ENCODE measurements around the gene FARP1.

FARP1 gene

DNA sequence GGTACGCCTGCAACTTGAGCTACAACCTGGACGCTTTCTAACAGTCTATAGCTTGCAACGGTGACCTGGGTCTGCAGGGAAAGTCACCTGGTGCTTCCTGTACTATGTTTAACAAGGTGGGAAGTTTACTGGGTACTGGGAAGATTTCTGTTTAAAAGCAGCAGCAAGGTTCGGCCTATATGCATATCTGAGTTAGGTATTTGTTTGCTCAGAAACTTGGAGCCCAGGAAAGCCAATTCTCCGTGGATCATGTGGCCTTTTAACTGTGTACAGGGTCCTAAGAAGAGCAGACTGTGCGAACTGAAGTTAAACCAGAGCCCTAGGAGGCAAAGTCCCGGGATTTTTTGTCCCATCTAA is 330.9 kb downstream of the FARP1 start:
- DNase-seq = no peak

DNA sequence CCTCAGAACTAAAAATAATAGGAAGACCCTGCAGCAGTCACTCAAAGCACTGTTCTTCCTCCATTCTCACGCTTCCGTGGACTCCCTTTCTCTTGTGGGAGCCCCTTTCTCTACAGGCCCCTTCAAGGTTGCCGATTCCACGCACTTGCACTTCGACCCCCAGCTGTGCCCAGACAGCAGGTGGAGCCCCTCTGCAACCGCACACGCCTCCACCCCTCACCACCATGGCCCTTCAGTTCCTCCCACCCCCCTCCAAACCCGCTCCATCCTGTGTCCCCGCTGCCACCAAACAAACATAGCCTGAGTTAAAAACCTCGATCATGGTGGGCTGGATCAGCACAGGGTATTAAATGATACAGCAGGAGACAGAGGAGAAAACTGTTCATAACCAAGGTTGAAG is 331.4 kb downstream of the FARP1 start:
- no peak for DNase-seq

DNA sequence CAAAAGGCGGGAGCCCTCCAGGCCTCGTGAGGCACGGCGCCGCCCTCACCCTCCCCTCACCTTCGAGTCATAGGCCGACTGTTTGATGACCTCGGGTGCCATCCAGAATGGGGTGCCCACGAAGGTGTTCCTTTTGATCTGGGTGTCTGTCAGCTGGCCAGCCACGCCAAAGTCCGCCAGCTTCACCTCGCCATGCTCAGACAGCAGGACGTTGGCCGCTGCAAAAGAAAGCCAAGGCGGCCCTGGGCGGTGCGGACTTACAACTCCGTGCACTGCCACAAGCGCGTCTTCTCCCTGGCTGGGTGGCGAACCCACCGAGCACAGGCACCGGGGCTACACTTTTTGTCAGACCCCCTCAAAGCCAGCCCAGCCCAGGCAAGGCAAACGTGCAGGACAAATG is 331.9 kb downstream of the FARP1 start:
- no peak for DNase-seq

DNA sequence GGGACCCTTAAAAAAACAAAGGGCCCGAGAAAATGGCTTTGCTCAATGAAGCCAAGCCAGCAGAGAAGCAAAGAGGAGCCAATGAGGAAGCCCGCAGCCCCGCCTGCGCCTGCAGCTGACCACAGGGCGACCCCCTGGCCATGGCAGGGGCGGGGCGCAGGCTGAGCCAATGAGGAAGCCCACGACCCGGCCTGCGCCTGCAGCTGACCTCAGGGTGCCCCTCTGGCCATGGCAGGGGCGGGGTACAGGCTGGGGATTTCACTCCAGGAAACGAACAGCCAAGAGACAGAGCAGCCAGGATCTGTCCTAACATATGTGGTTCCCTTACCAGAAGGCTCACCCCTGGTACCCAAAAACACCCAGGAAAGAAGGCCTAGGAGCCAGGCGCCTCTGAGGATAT is 332.6 kb downstream of the FARP1 start:
- no peak for DNase-seq

DNA sequence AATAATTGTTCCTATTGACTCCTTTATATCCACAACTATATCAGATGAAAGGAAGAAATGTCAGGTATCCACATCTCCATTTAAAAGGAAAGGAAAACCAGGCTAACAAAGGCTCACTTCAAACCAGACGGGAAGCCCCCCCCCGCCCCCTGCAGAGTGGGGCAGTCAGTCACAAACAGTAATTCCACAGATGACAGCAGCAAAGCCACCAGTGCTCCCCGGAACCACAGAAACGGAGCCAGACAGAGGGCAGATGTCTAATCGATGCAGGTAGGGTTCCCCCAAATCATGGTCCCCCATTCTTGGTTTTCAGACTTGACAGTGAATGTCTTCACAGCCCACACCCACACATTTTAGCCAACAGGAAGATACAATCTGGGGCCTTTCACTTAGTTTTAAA is 333.2 kb downstream of the FARP1 start:
- no peak for DNase-seq

DNA sequence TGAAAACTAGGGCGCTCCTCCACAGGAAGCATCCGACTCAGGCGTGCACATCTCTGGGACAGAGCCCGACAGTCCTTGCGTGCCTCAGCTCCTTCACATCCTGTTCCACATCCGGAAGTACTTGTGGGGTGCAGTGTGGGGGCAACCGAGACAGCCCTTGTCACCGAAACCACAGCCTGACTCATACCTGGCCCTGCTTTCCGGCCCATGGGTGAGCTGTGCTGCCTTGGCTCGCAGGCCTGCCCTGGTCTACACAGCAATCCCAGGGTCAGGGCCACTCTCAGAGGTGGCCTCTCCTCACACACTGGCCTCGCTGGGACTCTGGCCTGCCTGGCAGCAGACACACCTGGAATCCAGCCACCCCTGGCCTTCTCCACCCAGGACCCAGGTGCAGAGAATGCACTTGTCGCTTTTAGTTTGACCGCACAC is 333.7 kb downstream of the FARP1 start:
- no peak for DNase-seq

DNA sequence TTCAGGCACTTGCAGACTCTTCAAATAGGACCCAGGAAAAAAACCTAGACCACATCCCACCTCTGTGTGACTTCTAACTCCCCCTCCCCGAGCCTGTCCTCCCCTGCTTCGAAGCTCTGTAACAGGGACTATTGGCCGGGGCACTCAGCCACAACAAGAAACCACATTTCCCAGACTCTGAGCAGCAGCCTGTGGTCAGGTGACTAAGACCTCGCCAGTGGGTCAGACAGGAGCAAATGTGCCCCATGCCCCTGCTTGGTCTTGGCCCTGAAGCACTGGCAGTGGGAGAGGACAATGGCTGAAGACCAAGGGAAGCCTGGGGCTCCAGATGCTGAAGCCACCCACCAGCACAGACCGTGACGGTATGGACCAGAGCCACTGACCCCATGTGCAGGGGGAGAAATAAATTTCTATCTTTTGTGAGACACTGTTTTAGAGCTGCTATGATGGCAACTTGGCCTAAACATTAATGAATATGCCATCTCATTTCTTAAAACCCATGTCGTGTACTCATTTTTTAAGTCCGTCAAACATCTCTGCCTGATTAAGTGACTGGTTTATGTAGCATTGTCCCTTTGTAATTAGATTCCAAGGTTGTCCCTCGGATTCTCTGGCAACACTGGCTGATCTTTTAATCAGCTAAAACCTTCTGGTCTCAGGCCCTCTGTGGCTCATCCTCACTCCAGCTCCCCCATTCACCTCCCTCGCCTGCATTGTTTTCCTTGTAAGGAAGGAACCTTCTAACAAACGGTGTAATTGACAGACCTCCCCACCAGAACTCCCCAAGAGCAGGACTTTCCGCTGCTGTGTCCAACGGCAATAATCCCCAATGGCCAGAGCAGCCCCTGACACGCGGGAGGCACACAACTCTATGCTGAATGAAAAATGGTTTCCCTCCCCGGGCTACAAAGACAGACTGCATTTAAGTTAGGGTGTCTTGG is 335.6 kb downstream of the FARP1 start:
- DNase-seq = no peak

DNA sequence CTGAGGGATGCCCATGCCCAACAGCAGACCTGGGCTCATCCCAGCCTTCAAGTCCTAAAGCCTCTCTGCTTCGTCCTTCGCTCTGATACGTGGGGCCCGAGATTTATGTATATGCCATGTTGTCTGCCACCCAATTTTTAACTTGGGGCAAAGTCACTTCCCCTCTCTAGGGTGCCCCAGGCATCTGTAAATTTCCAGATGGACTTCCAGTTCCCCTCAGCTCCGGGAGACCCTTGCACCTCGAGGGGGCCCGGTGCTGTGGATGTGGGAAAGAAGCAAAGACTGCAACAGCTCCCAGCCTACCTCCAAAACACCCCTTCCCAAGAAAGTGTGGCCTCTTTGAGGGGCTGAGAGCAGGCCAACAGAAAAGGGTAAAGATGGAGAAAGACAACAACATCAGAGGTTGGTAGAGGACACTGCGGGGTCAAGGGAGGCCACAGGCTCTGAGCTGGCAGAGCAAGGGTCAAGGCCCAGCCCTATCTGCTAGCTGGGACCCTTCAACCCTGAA is 336.7 kb downstream of the FARP1 start:
- no peak for DNase-seq

DNA sequence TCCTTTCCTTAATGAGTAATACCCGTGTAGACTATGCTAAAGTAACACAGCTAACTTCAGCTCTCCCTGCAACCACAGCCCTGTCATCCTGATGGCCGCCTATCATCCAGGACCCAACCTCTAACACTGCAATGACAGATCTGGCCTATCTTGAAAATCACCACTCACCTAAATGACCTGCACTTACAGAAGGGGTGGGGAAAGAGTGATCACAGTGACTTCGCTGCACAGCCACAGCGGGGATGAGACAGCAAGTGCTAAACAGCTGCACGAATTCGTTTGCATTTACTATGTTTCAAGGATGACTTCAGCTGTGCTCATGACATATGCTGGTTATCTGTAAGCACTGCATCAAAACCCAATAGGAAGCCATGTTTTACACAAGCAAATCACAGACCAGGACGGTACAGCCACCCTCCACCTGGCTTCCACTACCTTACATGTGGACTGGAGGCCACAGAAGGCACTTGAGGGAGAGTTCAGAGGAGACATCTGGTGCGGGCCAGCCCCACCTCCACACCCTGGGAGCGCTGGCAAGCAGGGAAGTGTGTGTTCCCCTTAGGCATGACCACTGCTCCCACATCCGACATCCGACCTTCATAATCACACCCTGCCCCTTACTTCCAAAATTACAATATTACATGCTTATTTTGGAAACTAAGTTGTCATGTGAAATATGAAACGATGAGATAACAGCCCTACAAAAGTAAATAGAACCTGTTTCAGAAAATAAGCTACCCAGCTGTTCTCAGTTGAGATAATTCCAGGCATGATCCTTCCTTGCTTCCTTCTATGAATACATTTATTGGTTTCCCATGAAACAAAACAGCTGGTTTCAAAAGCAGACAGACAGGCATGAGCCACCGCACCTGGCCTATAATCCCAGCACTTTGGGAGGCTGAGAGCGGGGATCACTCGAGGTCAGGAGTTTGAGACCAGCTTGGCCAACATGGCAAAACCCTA is 338.3 kb downstream of the FARP1 start:
- DNase-seq = peak in 1 of 2 experiments; percentile 34

DNA sequence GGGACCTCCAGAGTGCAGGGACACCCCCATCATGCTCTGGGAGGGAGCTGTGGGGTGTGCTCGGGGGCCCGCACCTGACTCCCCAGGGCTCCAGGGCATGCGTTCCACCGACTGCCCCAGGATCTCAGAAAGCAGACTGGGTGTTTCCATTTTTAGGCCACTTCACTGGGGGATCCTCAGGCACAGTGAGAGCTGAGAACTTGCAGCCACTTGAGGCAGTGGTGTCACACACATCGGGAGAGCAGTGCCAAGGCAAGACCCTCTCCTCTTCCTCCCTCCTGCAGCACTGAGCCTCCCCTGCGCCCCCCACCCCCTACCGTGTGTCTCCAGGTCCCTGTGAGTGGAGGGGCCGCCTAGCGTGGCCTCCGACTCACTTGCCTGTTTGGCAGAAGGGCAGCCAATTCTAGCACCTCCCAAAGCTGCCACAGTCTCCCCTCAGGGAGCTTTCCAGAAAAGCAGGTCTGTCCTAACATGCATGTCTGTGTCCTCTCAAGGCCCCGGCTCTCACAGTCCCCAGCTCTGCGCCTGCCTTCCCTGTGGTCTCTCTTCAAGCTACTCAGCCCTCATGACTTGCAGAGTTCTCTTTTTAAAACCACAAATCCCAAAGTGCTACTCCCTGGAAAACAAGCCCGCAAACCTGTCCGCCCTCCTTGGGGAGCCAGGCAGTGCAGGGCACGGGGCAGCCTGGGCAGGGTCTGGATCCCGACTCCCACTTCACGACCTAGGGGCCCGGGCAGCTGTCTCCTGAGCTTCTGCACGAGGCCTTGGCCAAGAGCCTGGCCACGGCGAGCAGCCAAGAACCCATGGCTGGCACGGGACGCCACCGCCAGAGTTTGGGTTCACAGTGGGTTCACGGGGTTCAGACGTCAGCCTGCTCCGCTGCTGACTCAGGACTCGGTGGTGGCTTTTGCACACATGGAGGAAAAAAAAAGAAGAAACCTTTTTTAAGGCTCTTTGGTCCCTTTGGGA is 339.9 kb downstream of the FARP1 start:
- DNase-seq = no peak

DNA sequence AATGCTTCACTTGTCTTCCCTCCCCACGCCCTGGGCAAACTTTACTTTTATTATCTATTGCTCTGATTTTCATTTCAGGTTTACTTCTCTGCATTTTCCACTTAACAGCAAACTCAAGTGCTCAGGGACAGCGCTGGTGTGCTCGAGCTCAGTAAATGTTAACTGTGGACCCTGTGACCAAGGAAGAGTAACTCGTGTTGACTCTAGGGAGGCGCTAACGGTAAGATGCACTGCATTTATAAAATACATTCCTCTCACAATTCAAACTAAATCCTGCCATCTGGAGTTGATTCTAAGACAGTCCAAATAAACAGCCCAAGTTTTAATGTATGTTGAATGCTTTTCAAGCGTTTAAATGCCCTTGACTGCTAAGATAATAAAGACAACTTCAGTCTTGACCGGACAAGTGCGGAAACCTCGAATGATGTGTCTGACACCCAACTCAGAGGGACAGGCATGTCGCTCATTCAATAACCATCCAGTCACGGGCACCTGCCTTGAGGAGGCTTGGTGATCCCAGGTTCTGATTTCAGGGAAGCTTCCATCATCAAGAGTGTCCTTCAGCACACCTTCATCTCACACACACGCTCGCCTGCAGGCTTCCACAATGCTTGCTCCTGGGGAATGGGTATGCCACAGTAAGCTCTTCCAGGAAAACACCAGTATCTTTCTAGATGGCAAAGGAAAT is 340.9 kb downstream of the FARP1 start:
- DNase-seq = peak in 1 of 2 experiments; percentile 74

DNA sequence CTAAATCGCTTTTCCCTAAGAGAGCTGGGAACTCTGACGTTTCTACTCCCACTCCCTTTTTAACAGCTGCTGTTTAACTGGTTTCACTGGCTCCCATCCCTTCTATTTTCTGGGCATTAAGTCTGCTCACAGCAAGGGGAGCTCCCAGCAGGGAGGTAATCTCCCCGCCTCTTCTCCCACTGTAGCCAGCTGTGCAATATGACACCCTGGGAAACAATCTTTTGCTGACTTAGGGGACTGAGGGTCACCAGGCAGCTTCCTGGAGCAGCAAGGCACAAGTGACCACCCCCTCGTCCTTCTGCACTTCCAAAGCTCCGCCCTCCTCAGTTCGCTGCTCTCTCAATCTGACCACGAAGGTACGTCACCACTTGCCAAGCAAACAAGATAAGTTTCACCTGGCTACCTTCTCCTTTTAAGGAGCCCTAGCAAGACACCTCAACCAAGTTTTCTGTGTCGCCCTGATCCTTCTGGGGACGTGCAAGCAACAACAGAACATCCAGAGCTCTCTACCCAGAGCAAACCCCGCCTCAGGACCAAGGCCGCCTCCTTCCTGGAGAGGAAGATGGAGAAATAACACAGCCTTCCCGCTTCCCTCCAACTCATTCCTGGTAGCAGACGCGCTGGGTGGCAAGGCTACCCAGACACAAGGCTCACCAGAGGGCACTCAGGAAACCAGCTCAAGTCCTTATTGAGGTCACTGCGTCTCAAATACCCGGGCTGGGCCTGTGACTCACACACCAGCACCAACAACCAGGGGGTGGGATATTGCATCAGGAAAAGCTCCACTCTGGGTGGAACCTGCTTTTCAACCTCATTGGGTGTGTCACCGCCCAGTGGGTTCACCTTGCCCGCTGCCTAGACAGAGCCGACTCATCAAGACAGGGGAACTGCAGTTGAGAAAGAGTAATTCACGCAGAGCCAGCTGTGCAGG is 341.7 kb downstream of the FARP1 start:
- peak; percentile 63 to 88 for DNase-seq

DNA sequence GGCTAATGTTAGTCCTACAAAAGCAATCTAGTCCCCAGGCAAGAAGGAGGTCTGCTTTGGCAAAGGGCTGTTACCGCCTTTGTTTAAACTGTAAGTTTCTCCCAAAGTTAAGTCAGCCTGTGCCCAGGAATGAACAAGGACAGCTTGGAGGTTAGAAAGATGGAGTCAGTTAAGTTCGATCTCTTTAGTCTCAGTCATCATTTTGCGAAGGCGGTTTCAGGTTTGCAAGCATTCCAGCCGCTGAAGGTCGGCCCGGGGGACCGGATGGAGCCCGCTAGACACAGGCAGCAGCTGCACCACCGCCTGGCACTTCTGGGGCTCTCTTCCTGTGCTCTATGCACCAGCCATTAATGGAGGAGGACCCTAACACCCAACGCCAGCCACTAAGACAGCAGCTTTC is 342.7 kb downstream of the FARP1 start:
- DNase-seq = no peak

DNA sequence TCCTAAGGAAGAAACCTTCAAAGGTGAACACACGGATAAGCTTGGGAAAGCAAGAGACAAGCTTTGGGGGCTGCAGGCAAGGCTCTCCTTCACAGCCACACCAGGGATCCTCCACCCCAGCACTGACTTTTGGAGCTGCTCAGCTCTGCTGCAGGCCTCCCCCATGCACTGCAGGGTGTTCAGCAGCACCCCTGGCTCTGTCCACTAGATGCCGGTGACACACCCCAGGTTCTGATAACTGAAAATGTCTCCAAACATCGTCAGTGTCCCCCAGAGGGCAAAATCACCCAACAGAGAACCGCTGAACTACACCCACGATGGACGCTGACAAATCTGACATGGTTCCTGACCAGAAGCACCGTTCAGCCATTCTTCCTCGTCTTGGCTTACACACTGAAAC is 343.5 kb downstream of the FARP1 start:
- DNase-seq = no peak

DNA sequence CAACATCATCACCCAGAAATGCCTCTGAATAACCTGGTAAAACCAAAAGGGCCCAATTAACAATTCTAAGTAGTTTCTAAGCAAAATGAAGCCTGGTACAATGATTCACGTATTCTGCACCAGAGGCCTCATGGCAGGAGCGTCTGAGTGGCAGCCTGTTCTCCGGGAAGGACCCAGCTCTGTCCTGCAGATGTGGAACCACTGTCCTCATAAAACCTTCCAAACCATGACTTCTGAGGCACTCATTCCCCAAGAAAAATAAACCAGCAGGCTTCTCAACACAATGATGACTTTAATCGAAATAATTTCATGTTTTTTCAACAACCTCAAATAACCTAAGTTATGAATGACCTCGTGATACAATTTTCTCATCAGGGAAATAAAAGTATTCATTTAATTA is 344.1 kb downstream of the FARP1 start:
- no peak for DNase-seq

DNA sequence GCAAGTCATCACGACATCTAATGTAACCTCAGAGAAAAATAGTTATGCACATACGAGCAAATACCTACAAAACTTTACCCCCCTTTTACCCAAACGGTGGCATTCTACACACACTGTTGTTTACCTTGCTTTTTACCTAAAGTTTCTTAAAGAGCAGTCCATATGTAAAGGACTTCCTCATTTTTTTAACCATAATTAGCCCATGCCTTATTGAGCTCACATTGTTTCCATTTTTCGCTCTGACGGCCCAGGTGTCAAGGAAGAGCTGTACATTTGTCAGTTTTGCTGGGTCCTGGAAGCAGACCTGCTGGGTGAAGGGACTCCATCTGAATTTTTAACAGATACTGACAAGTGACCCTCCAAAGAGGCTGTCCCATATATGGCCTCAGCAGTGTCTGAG is 344.6 kb downstream of the FARP1 start:
- DNase-seq = no peak

DNA sequence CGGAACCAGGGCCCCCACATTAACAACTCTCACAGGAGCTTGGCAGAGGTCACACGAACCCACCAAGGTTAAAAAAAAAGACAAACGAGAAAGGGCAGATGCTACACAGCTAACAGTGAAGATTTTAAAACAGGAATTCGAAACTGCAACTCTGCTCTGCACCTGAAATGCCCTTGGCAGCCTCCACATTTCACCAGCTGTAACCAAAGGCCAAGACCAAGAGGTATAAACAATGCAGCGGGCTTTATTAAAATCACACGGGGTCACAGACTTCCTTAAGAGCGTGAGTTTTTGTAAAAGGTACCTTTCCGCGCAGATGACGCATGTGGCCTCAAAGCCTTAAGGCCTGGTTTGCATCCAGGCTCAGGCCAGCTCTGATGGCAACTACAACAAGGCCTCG is 345.8 kb downstream of the FARP1 start:
- DNase-seq = no peak

DNA sequence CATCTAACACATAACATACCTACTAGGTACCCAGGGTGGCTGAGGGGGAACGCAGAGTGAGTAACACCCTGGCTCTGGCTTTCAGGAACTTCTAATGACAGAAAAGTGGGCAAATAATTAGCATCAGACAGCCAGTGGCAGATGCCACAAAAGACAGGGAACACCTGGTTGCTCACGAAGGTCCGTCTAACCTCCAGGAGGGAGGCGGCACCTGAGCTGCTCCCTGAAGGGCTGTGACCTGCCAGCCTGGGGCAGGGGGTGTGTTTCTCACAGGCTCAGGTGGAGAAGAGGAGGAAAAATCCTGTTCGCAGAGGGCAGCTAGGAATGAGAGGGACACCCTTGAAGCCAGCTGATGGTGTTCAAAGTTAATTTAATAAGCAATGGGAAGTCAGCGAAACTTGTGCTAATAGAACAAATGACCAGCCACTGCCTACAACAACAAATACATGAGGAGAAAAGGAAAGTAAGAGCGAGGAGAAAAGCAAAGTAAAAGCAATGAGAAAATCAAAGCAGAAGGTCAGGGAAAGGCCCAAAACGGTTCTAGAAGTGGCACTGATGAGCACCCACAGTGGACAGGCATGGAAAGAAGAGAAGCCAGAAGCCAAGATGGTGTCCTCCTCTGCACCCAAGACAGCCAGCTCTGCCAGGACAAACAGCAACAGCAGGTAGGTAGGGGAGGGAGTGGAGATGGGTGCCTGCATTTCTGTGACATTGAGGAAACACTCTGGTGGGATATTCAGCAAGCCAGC is 346.7 kb downstream of the FARP1 start:
- no peak for DNase-seq

DNA sequence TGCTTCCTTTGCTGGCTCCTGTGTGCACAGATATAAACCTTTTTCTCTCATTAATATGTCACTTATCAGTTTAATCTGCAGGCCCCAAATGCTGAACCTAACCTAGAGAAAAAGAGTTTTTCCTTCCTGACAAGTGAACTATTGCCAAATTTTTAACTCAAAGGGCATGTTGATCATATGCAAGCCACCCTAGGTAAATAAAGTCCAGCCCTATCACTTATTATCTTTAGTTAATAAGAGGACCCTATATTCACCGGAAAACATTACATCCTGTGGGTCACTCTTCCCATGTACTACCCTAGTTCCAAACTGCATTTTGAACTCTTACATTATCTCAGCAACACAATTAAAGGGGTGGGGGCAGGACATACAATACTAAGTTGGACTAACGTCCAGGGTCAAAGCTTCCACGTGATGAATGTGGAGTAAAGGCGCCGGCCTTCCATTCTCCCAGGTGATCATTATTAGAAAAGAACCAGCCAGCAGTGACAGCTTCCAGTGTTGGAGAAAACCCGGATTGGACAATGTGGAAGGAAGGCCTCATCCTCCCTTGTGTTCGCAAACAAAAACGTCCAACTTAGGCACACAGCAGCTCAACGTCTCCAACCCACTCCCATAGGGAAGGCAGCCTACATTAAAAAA is 347.4 kb downstream of the FARP1 start:
- DNase-seq = no peak
